ENCODE results near the gene NFKBIB.

GRCh38 chr19:38907227-38907626, 7.5 kb downstream of the NFKBIB start:
- TF ChIP-seq CTCF (IDR thresholded peaks at IDR 0.05) (no peak), EZH2 (IDR thresholded peaks at IDR 0.05) (no peak)

Measured in neural progenitor cell (in vitro differentiated cells).